PC-3 (cell line): ENCODE measurements around the gene KIF3A. TPM values are rescaled to one million over a fixed set of nuclear protein-coding genes. Genes with fewer than 3 reads are reported as not detected.

ENCODE experiments used
- ATAC-seq: fragments of 200-7000 bp; cut with Tn5 transposase; 2 replicates; pipeline ENCODE4 v1.9.1; 2020; ENCODE audit warnings: mild to moderate bottlenecking, moderate library complexity
- BruUV-seq: library from RNA; stranded (reverse); fragments of 400-500 nt; replicated peaks from 2 replicates; lab custom pipeline; 2021; lab: Mats Ljungman, UMichigan
- CTCF ChIA-PET: fragments of 300-600 bp; sonication (Branson Sonifier 250); formaldehyde crosslinking; loops from one replicate; lab custom pipeline; 2022; ENCODE audit warnings: antibody characterized with exemption; lab: Charles Lee
- POLR2A ChIA-PET: fragments of 300-600 bp; sonication (Branson Sonifier 250); formaldehyde crosslinking; loops from one replicate; lab custom pipeline; 2022; ENCODE audit warnings: antibody characterized with exemption; ENCODE audit not compliant: unreplicated experiment; lab: Charles Lee
- DNase-seq: peaks from one replicate; pipeline ENCODE4 v3.0.0-alpha.2; 2015
- H2AFZ ChIP-seq: fragments of 300-600 bp; sonication (generic); 2 replicates; pipeline ENCODE4 v1.6.0; 2016; ENCODE audit warnings: antibody characterized with exemption, low read length
- H3F3A ChIP-seq: fragments of 300-600 bp; sonication (generic); one replicate; pipeline ENCODE4 v1.6.0; 2017; ENCODE audit warnings: antibody characterized with exemption, low read length, control low read depth, mild to moderate bottlenecking; ENCODE audit not compliant: unreplicated experiment
- H3K27ac ChIP-seq: fragments of 300-600 bp; sonication (generic); 2 replicates; pipeline ENCODE4 v1.5.1; 2016; ENCODE audit warnings: mild to moderate bottlenecking, low read length
- H3K27me3 ChIP-seq: fragments of 300-600 bp; sonication (generic); 2 replicates; pipeline ENCODE4 v1.6.1; 2016; ENCODE audit warnings: low read length, mixed read lengths
- H3K36me3 ChIP-seq: fragments of 300-600 bp; sonication (generic); 2 replicates; pipeline ENCODE4 v1.6.1; 2016; ENCODE audit warnings: low read depth, mixed run types, low read length, mixed read lengths
- H3K4me1 ChIP-seq: fragments of 300-600 bp; sonication (generic); 2 replicates; pipeline ENCODE4 v1.5.1; 2016; ENCODE audit warnings: low read length; ENCODE audit not compliant: insufficient read depth
- H3K4me2 ChIP-seq: fragments of 300-600 bp; sonication (generic); 2 replicates; pipeline ENCODE4 v1.6.0; 2016; ENCODE audit warnings: low read length
- H3K4me3 ChIP-seq: fragments of 300-600 bp; sonication (generic); 2 replicates; pipeline ENCODE4 v1.5.1; 2016; ENCODE audit warnings: mild to moderate bottlenecking, low read length, mixed read lengths
- H3K79me2 ChIP-seq: fragments of 300-600 bp; sonication (generic); 2 replicates; pipeline ENCODE4 v1.6.1; 2017; ENCODE audit warnings: low read length, mixed read lengths
- H3K9ac ChIP-seq: fragments of 300-600 bp; sonication (generic); 2 replicates; pipeline ENCODE4 v1.6.0; 2016; ENCODE audit warnings: mild to moderate bottlenecking, low read length
- H3K9me2 ChIP-seq: fragments of 300-600 bp; sonication (generic); replicated peaks from 2 replicates; pipeline ENCODE4 v1.6.1; 2016; ENCODE audit warnings: mixed run types, low read length, mixed read lengths
- H3K9me3 ChIP-seq: fragments of 300-600 bp; sonication (generic); 2 replicates; pipeline ENCODE4 v1.6.1; 2016; ENCODE audit warnings: low read length, mixed read lengths
- H4K20me1 ChIP-seq: fragments of 300-600 bp; sonication (generic); 2 replicates; pipeline ENCODE4 v1.6.1; 2016; ENCODE audit warnings: low read length, mixed read lengths
- CTCF ChIP-seq: fragments of 300-600 bp; sonication (generic); conservative IDR thresholded peaks from 2 replicates; pipeline ENCODE4 v1.5.1; 2017; ENCODE audit warnings: antibody characterized with exemption, low read depth, mild to moderate bottlenecking, low read length
- EZH2 ChIP-seq: fragments of 300-600 bp; sonication (generic); IDR thresholded peaks from one replicate; pipeline ENCODE4 v1.6.1; 2017; ENCODE audit warnings: antibody characterized with exemption, mild to moderate bottlenecking, low read length; ENCODE audit not compliant: unreplicated experiment
- EZH2phosphoT487 ChIP-seq: fragments of 300-600 bp; sonication (generic); IDR thresholded peaks from 2 replicates; pipeline ENCODE4 v1.6.1; 2018; ENCODE audit warnings: mild to moderate bottlenecking, antibody characterized with exemption, low read length, borderline replicate concordance
- intact Hi-C: fragments of 100-400 bp; cut with micrococcal nuclease; formaldehyde crosslinking; loops from 2 replicates; pipeline ENCODE4 v1.9.0; 2023
- total RNA-seq: library from RNA; depleted of rRNA; stranded (reverse); fragments of >200 nt; gene quantifications from 2 replicates; pipeline ENCODE4 v1.2.3, GENCODE V29; 2014

The KIF3A gene
- total RNA-seq, 1 experiment from 2014 or later: 5.7 TPM

- intact Hi-C loops: no loop called here
- H3K9me2 ChIP-seq: no peaks in the 10 kb centered on the region
- DNase-seq: no peak
- H2AFZ ChIP-seq: no peak overlapping the region
- no peaks in the 10 kb centered on the region for H4K20me1 ChIP-seq
- H3K4me2 ChIP-seq: no peak overlapping the region
- TF ChIP-seq EZH2 (no peak), EZH2phosphoT487 (no peak), CTCF (no peak)
- POLR2A ChIA-PET: no interaction called here
- no TSS peak for BruUV-seq
- H3K4me1 ChIP-seq: peaks cover 15% of the 10 kb centered on the region
- CTCF ChIA-PET: no interaction called here
- H3K79me2 ChIP-seq: no peaks in the 10 kb centered on the region
- ATAC-seq: no peak
- H3F3A ChIP-seq: no peaks in the 10 kb centered on the region
- no peaks in the 10 kb centered on the region for H3K27me3 ChIP-seq
- no peaks in the 10 kb centered on the region for H3K9me3 ChIP-seq
- no peak overlapping the region for H3K9ac ChIP-seq
- no peaks in the 10 kb centered on the region for H3K36me3 ChIP-seq
- H3K27ac ChIP-seq: no peak overlapping the region
- no peak overlapping the region for H3K4me3 ChIP-seq
These were observed 28.7 kb downstream of the KIF3A start for GRCh38 chr5:132708645-132709044.

- CTCF ChIA-PET: interaction anchor here (0.7 kb wide), 1 partner anchor 179 kb away, joined by 3 read pairs; no protein-coding TSS in a partner anchor
- DNase-seq (peak; percentile 56), ATAC-seq (peak; percentile 95)
- no peak overlapping the region for H3K4me3 ChIP-seq
- TF ChIP-seq EZH2phosphoT487 (no peak), CTCF (no peak), EZH2 (no peak)
- POLR2A ChIA-PET: no interaction called here
- H3K9me3 ChIP-seq: no peaks in the 10 kb centered on the region
- peak overlapping the region; percentile 45; the same call in 1 of the 2 replicates for H3K4me2 ChIP-seq
- BruUV-seq: no TSS peak
- no peaks in the 10 kb centered on the region for H3K9me2 ChIP-seq
- no peaks in the 10 kb centered on the region for H3K79me2 ChIP-seq
- H3K4me1 ChIP-seq: peaks cover 15% of the 10 kb centered on the region
- no peaks in the 10 kb centered on the region for H3K27me3 ChIP-seq
- no peak overlapping the region for H3K27ac ChIP-seq
- intact Hi-C loops: no loop called here
- no peaks in the 10 kb centered on the region for H3F3A ChIP-seq
- H2AFZ ChIP-seq: no peak overlapping the region
- H3K36me3 ChIP-seq: no peaks in the 10 kb centered on the region; the same call in none of the 2 replicates
- H3K9ac ChIP-seq: no peak overlapping the region
- H4K20me1 ChIP-seq: no peaks in the 10 kb centered on the region
These were observed 32.5 kb downstream of the KIF3A start for GRCh38 chr5:132704875-132705274.

GRCh38 chr5:132695956-132696355, 41.4 kb downstream of the KIF3A start:
- DNase-seq: no peak
- Histone ChIP-seq H3K4me2 (no peak overlapping the region), H3K9ac (no peak overlapping the region), H3K79me2 (no peaks in the 10 kb centered on the region), H3K27me3 (no peaks in the 10 kb centered on the region), H3K4me3 (no peak overlapping the region), H3K27ac (no peak overlapping the region), H2AFZ (no peak overlapping the region), H3K36me3 (no peaks in the 10 kb centered on the region), H3K4me1 (no peaks in the 10 kb centered on the region), H3K9me3 (no peaks in the 10 kb centered on the region), H3F3A (no peaks in the 10 kb centered on the region), H4K20me1 (no peaks in the 10 kb centered on the region), H3K9me2 (no peaks in the 10 kb centered on the region)
- BruUV-seq: no TSS peak
- CTCF ChIA-PET: no interaction called here
- TF ChIP-seq EZH2phosphoT487: no peak
- POLR2A ChIA-PET: no interaction called here
- intact Hi-C loops: no loop called here
- ATAC-seq: no peak
